Measurements from ENCODE around the gene CSGALNACT2.

The CSGALNACT2 gene

GRCh38 chr10:43225787-43226153, 87.5 kb downstream of the CSGALNACT2 start:
- ChIA-PET POLR2A (ENCODE audit: low non-redundant PET) (no interaction called here), CTCF (no interaction called here)
- DNase-seq (ENCODE audit: low spot score): no peak
- no peak overlapping the region for H3K27ac ChIP-seq
- TF ChIP-seq, protein P1, sequence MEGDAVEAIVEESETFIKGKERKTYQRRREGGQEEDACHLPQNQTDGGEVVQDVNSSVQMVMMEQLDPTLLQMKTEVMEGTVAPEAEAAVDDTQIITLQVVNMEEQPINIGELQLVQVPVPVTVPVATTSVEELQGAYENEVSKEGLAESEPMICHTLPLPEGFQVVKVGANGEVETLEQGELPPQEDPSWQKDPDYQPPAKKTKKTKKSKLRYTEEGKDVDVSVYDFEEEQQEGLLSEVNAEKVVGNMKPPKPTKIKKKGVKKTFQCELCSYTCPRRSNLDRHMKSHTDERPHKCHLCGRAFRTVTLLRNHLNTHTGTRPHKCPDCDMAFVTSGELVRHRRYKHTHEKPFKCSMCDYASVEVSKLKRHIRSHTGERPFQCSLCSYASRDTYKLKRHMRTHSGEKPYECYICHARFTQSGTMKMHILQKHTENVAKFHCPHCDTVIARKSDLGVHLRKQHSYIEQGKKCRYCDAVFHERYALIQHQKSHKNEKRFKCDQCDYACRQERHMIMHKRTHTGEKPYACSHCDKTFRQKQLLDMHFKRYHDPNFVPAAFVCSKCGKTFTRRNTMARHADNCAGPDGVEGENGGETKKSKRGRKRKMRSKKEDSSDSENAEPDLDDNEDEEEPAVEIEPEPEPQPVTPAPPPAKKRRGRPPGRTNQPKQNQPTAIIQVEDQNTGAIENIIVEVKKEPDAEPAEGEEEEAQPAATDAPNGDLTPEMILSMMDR (conservative IDR thresholded peaks at IDR 0.05; ENCODE audit: low read depth): no peak

- no peak overlapping the region for H3K27ac ChIP-seq
- DNase-seq (ENCODE audit: low spot score): no peak
- ChIA-PET POLR2A (ENCODE audit: low non-redundant PET) (no interaction called here), CTCF (no interaction called here)
- TF ChIP-seq, protein P1 (conservative IDR thresholded peaks at IDR 0.05; ENCODE audit: low read depth): no peak
Measured at GRCh38 chr10:43226441-43226840, 88.2 kb downstream of the CSGALNACT2 start.

GRCh38 chr10:43226851-43227845, 88.9 kb downstream of the CSGALNACT2 start:
- POLR2A ChIA-PET (ENCODE audit: low non-redundant PET): no interaction called here
- TF ChIP-seq, protein P1 (conservative IDR thresholded peaks at IDR 0.05; ENCODE audit: low read depth): no peak
- DNase-seq (ENCODE audit: low spot score): no peak
- CTCF ChIA-PET: no interaction called here
- H3K27ac ChIP-seq: no peak overlapping the region

GRCh38 chr10:43227911-43228782, 89.9 kb downstream of the CSGALNACT2 start:
- TF ChIP-seq, protein P1 (conservative IDR thresholded peaks at IDR 0.05; ENCODE audit: low read depth): no peak
- ChIA-PET POLR2A (ENCODE audit: low non-redundant PET) (no interaction called here), CTCF (no interaction called here)
- DNase-seq (ENCODE audit: low spot score): no peak
- H3K27ac ChIP-seq: no peak overlapping the region

GRCh38 chr10:43228783-43229207, 90.5 kb downstream of the CSGALNACT2 start:
- ChIA-PET POLR2A (ENCODE audit: low non-redundant PET) (no interaction called here), CTCF (no interaction called here)
- TF ChIP-seq, protein P1 (conservative IDR thresholded peaks at IDR 0.05; ENCODE audit: low read depth): no peak
- no peak for DNase-seq (ENCODE audit: low spot score)
- H3K27ac ChIP-seq: no peak overlapping the region
